HCT116 (cell line): ENCODE results near the gene RFTN1. TPM values are rescaled to one million over a fixed set of nuclear protein-coding genes. Genes with fewer than 3 reads are reported as not detected.

Experiments used
- ATAC-seq: fragments of 200-7000 bp; cut with Tn5 transposase; 2 replicates; pipeline ENCODE4 v1.9.1; 2020; ENCODE audit warnings: mild to moderate bottlenecking, moderate library complexity
- BruUV-seq: library from RNA; stranded (reverse); fragments of 400-500 nt; replicated peaks from 2 replicates; lab custom pipeline; 2021; lab: Mats Ljungman, UMichigan
- CTCF ChIA-PET: fragments of 300-600 bp; sonication (Branson Sonifier 250); formaldehyde crosslinking; loops from one replicate; lab custom pipeline; 2021; ENCODE audit warnings: antibody characterized with exemption; lab: Charles Lee
- POLR2A ChIA-PET: fragments of 300-600, 350-600 bp; sonication (Branson Sonifier 250); formaldehyde crosslinking; loops from one replicate; lab custom pipeline; 2021; ENCODE audit warnings: antibody characterized with exemption; lab: Charles Lee
- RAD21 ChIA-PET, 2 experiments: fragments of 300-600 bp; sonication (Branson Sonifier 250); formaldehyde crosslinking; loops; one replicate each; lab custom pipeline; 2023; ENCODE audit warnings: low total read pairs in 2 of 2; ENCODE audit not compliant: uncharacterized antibody in 2 of 2, unreplicated experiment in 2 of 2, low non-redundant PET in 1 of 2; lab: Charles Lee
- DNase-seq: peaks from one replicate; pipeline ENCODE4 v3.0.0-alpha.2; 2010; ENCODE audit warnings: low read depth, low spot score
- H2AFZ ChIP-seq: fragments of 200-600 bp; shearing (Covaris generic), sonication (generic); 2 replicates; pipeline ENCODE4 v1.6.1; 2017; ENCODE audit warnings: low read depth, mixed run types, mixed read lengths, antibody characterized with exemption, low read length; ENCODE audit not compliant: poor library complexity, severe bottlenecking
- H3K27ac ChIP-seq: 2 replicates; pipeline ENCODE4 v1.5.1; 2012; ENCODE audit warnings: low read depth, low read length
- H3K27me3 ChIP-seq: fragments of 200-600 bp; sonication (generic); 2 replicates; pipeline ENCODE4 v1.6.1; 2016; ENCODE audit warnings: mixed run types, low read length, mixed read lengths; ENCODE audit not compliant: insufficient read depth
- H3K36me3 ChIP-seq, 2 experiments: fragments of 200-500 bp in 1 of 2; fragments of 200-600 bp in 1 of 2; sonication (Bioruptor generic) in 1 of 2; sonication (generic) in 1 of 2; 2 replicates each; pipeline versions ENCODE4 v1.5.1 to v1.6.1; 2014 to 2016; ENCODE audit warnings: low read length in 2 of 2, inconsistent platforms in 1 of 2, mixed read lengths in 1 of 2, mixed run types in 1 of 2; ENCODE audit not compliant: insufficient read depth in 2 of 2, control insufficient read depth in 1 of 2
- H3K4me1 ChIP-seq, 2 experiments: fragments of 200-600 bp in 1 of 2; sonication (generic) in 1 of 2; 2 replicates each; pipeline versions ENCODE4 v1.5.1 to v1.6.1; 2012 to 2017; ENCODE audit warnings: low read length in 2 of 2, inconsistent platforms in 1 of 2, mild to moderate bottlenecking in 1 of 2, mixed read lengths in 1 of 2, mixed run types in 1 of 2, moderate library complexity in 1 of 2; ENCODE audit not compliant: insufficient read depth in 2 of 2, control insufficient read depth in 1 of 2
- H3K4me2 ChIP-seq: fragments of 200-600 bp; sonication (generic); 2 replicates; pipeline ENCODE4 v1.6.1; 2017; ENCODE audit warnings: mixed run types, low read length, mixed read lengths
- H3K4me3 ChIP-seq, 2 experiments: fragments of 200-600 bp in 1 of 2; sonication (generic) in 1 of 2; replicated peaks in 1 of 2; 2 replicates each; pipeline ENCODE4 v1.5.1; 2011 to 2016; ENCODE audit warnings: low read length in 2 of 2, control low read depth in 1 of 2, low read depth in 1 of 2, mild to moderate bottlenecking in 1 of 2, mixed read lengths in 1 of 2, mixed run types in 1 of 2
- H3K79me2 ChIP-seq: fragments of 200-600 bp; sonication (generic); 2 replicates; pipeline ENCODE4 v1.6.1; 2017; ENCODE audit warnings: mild to moderate bottlenecking, mixed run types, low read length, moderate library complexity, mixed read lengths; ENCODE audit not compliant: insufficient read depth
- H3K9ac ChIP-seq: fragments of 200-600 bp; sonication (generic); 2 replicates; pipeline ENCODE4 v1.6.1; 2016; ENCODE audit warnings: low read length, mixed read lengths
- H3K9me2 ChIP-seq: fragments of 200-600 bp; sonication (generic), shearing (Covaris generic); 2 replicates; pipeline ENCODE4 v1.6.1; 2017; ENCODE audit warnings: mixed run types, mild to moderate bottlenecking, moderate library complexity; ENCODE audit not compliant: insufficient read depth
- H3K9me3 ChIP-seq, 2 experiments: fragments of 200-500 bp in 1 of 2; fragments of 200-600 bp in 1 of 2; sonication (Bioruptor generic) in 1 of 2; sonication (generic) in 1 of 2; 2 replicates each; pipeline ENCODE4 v1.6.1; 2014 to 2017; ENCODE audit warnings: low read length in 2 of 2, mixed read lengths in 2 of 2, inconsistent platforms in 1 of 2, low read depth in 1 of 2, mild to moderate bottlenecking in 1 of 2, mixed run types in 1 of 2, moderate library complexity in 1 of 2; ENCODE audit not compliant: control insufficient read depth in 1 of 2, insufficient read depth in 1 of 2
- H4K20me1 ChIP-seq: fragments of 200-600 bp; sonication (generic), shearing (Covaris generic); 2 replicates; pipeline ENCODE4 v1.6.1; 2017; ENCODE audit warnings: mixed run types, mild to moderate bottlenecking, moderate library complexity; ENCODE audit not compliant: insufficient read depth
- CEBPB ChIP-seq: IDR thresholded peaks from 2 replicates; pipeline ENCODE4 v1.6.1; 2012; ENCODE audit warnings: low read depth
- EZH2phosphoT487 ChIP-seq: fragments of 200-600 bp; IDR thresholded peaks from 2 replicates; pipeline ENCODE4 v1.6.1; 2018; ENCODE audit warnings: antibody characterized with exemption, borderline replicate concordance
- POLR2A ChIP-seq: IDR thresholded peaks from 2 replicates; pipeline ENCODE4 v1.7.0; 2011; ENCODE audit warnings: borderline replicate concordance; ENCODE audit not compliant: insufficient read depth, insufficient read length; ENCODE audit errors: extremely low read depth
- POLR2AphosphoS5 ChIP-seq: IDR thresholded peaks from 2 replicates; pipeline ENCODE4 v1.6.1; 2011; ENCODE audit warnings: mild to moderate bottlenecking, low read depth, low read length, moderate library complexity
- YY1 ChIP-seq: IDR thresholded peaks from 2 replicates; pipeline ENCODE4 v1.6.1; 2011; ENCODE audit warnings: low read length, low read depth, moderate library complexity, mild to moderate bottlenecking; ENCODE audit not compliant: insufficient replicate concordance; ENCODE audit errors: extremely low read depth
- intact Hi-C: fragments of 100-400 bp; cut with micrococcal nuclease; formaldehyde crosslinking; loops from 2 replicates; pipeline ENCODE4 v1.10.0; 2022
- total RNA-seq: library from RNA; stranded (reverse); gene quantifications from one replicate; pipeline ENCODE4 v1.2.1, GENCODE V29; 2021; ENCODE audit not compliant: unreplicated experiment
- TF ChIP-seq, protein P1 (sequence below): IDR thresholded peaks from 2 replicates; pipeline ENCODE4 v1.6.1; 2012
- TF ChIP-seq, protein P2 (sequence below), 3 experiments: fragments of 200-600 bp in 1 of 3; sonication (generic) in 1 of 3; IDR thresholded peaks in 2 of 3; conservative IDR thresholded peaks in 1 of 3; 2 replicates each; pipeline ENCODE4 v1.5.1; 2012 to 2017; ENCODE audit warnings: low read depth in 2 of 3, low read length in 2 of 3, antibody characterized with exemption in 1 of 3, borderline replicate concordance in 1 of 3, control low read depth in 1 of 3, mild to moderate bottlenecking in 1 of 3, mixed read lengths in 1 of 3, mixed run types in 1 of 3, moderate library complexity in 1 of 3; ENCODE audit not compliant: insufficient read depth in 1 of 3

Gene RFTN1
- total RNA-seq, 1 experiment from 2014 or later: 3.9 TPM

GRCh38 chr3:16365491-16366128 is 147.9 kb downstream of the RFTN1 start:
- Histone ChIP-seq H3K9ac (no peak overlapping the region), H3K4me2 (no peak overlapping the region), H3K27me3 (no peaks in the 10 kb centered on the region)
- no TSS peak for BruUV-seq
- ATAC-seq: no peak
- CTCF ChIA-PET: no interaction called here
- TF ChIP-seq POLR2A: no peak
- TF ChIP-seq YY1: no peak
- TF ChIP-seq, protein P1, sequence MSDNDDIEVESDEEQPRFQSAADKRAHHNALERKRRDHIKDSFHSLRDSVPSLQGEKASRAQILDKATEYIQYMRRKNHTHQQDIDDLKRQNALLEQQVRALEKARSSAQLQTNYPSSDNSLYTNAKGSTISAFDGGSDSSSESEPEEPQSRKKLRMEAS: no peak
- TF ChIP-seq, protein P2, sequence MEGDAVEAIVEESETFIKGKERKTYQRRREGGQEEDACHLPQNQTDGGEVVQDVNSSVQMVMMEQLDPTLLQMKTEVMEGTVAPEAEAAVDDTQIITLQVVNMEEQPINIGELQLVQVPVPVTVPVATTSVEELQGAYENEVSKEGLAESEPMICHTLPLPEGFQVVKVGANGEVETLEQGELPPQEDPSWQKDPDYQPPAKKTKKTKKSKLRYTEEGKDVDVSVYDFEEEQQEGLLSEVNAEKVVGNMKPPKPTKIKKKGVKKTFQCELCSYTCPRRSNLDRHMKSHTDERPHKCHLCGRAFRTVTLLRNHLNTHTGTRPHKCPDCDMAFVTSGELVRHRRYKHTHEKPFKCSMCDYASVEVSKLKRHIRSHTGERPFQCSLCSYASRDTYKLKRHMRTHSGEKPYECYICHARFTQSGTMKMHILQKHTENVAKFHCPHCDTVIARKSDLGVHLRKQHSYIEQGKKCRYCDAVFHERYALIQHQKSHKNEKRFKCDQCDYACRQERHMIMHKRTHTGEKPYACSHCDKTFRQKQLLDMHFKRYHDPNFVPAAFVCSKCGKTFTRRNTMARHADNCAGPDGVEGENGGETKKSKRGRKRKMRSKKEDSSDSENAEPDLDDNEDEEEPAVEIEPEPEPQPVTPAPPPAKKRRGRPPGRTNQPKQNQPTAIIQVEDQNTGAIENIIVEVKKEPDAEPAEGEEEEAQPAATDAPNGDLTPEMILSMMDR (IDR thresholded peaks at IDR 0.05 in 2 of 3, conservative IDR thresholded peaks at IDR 0.05 in 1 of 3; ENCODE audit: borderline replicate concordance in 1 of 3, insufficient read depth in 1 of 3, low read depth in 2 of 3, low read length in 2 of 3): no peak
- no peak for TF ChIP-seq EZH2phosphoT487
- TF ChIP-seq POLR2AphosphoS5: no peak
- no peak for TF ChIP-seq CEBPB
- TF ChIP-seq, all 23 proteins: peak for 0
- DNase-seq: no peak
- RAD21 ChIA-PET: no interaction called here
- POLR2A ChIA-PET: no interaction called here
- no peaks in the 10 kb centered on the region for H3K9me2 ChIP-seq
- H2AFZ ChIP-seq: no peak overlapping the region
- intact Hi-C loops: no loop called here
- peaks cover under 1 to 9% of the 10 kb centered on the region in 2 experiments; a peak in 2 of 4 replicates for H3K4me1 ChIP-seq
- H3K79me2 ChIP-seq: no peaks in the 10 kb centered on the region
- no peaks in the 10 kb centered on the region for H4K20me1 ChIP-seq
- no peak overlapping the region for H3K27ac ChIP-seq
- H3K4me3 ChIP-seq: no peak overlapping the region
- H3K36me3 ChIP-seq: no peaks in the 10 kb centered on the region
- no peaks in the 10 kb centered on the region for H3K9me3 ChIP-seq
